Measurements from ENCODE around the gene CARS1.

Gene CARS1

DNA sequence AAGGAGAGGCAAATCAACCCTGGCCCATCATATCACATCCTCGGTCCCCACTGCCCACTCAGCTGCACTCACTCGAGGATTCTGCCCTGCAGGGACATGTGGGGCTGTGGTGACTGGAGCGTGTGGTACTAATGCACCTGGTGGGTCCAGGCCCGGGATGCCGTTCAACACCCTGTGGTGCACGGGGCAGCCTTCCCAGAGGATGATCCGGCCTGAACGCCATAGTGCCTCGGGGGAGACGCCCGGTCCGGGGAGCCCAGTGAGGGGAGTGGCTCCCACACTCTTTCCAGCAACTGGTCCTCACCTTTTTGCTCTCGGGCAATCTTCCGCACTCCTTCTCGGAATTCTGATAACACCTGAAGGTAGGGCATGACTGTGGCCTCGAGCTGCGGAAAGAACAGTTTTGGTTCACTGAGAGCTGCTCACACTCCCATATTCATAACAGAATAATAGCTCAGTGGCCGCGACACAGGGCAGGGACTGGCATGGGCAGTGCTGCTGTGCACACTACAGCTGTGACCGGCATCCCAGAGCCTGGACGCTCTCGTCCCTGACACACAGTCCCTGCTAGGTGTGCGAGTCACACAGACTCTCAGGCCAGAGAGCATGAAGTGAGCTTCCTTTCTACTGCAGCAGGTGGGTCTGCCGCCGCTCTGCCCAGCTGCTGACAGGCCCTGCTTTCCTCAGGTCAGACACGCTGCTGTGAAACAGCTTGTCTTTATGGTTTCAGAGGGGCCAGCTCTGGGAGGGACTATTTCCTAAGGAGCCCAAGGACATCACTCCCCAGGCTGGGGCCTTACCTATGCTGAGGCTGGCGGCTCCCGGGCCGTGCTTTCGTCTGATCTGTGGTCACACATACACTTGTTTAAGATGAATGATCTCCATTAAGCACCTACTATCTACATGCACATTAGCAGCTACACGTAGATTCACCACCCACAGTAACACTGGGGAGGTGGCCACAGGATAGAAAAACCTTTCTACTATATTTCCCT, 45.0 kb downstream of the CARS1 start:
- Histone ChIP-seq H3K9me3 (ENCODE audit: low read length) (no peaks in the 10 kb centered on the region), H3K4me1 (ENCODE audit: insufficient read depth, low read length) (no peaks in the 10 kb centered on the region), H3K36me3 (ENCODE audit: insufficient read depth, low read length) (peaks cover 73% of the 10 kb centered on the region), H3K27me3 (ENCODE audit: insufficient read depth, low read length) (no peaks in the 10 kb centered on the region), H3K4me3 (ENCODE audit: low read length) (no peak overlapping the region), H2AFZ (ENCODE audit: low read depth, low read length) (no peak overlapping the region)

DNA sequence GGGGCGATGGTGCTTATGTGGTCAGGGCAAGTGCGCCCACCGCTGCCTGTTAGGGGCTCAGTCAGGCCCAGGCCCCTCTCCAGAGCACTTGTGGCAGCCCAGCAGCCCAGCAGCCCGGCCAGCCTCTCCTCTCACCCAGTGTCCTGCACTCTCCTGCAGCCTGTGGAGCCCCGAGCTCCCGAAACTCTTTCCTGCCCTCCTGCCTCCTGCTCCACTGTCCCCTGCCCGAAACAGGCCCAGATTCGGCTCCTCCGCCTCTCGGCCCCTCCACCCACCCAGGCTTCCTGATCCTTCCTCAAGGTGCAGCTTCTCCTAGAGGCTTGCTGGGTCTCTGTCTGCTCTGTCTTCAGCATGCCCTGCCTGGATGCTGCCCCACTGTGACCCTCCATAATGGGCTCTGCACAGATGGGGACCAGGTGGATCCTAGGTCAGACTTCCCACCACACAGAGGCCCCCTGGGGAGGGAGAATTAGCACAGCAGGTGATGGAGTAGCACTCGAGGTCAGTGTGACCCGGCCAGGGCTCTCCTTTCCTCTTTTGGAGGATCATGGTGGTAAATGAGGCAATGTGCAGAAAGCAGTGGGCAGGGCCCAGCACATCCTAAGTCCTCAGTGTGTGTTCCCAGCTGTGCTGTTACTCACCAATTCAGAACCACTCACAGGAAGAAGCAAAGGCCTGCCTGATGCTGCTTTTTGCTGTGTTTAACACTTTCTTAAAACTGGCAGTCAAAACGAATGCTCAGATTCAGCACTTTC, 46.5 kb downstream of the CARS1 start:
- no peaks in the 10 kb centered on the region for H3K27me3 ChIP-seq (ENCODE audit: insufficient read depth, low read length)
- no peaks in the 10 kb centered on the region for H3K4me1 ChIP-seq (ENCODE audit: insufficient read depth, low read length)
- no peak overlapping the region for H3K4me3 ChIP-seq (ENCODE audit: low read length)
- no peak overlapping the region for H2AFZ ChIP-seq (ENCODE audit: low read depth, low read length)
- no peaks in the 10 kb centered on the region for H3K9me3 ChIP-seq (ENCODE audit: low read length)
- peaks cover 67% of the 10 kb centered on the region for H3K36me3 ChIP-seq (ENCODE audit: insufficient read depth, low read length)

DNA sequence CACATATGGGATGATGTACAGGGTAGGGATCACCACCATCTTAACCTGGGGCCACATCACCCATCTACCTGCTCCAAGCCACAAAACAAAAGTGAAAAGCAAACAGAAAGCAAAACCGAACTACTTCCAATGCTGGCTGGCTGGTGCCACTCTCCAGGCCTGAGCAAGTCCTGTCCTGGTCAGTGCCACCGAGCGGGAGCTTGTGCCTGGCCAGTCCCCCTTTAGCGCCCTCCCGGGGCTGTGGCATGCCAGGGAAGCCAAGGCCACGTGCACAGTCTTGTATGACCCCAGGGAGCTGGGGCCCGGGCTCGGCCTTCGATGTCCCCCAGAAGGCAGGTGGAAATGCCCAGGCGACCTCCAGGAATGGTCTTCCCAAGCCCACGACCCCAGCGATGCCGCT, 47.2 kb downstream of the CARS1 start:
- Histone ChIP-seq H3K9me3 (ENCODE audit: low read length) (no peaks in the 10 kb centered on the region), H3K4me3 (ENCODE audit: low read length) (no peak overlapping the region), H3K4me1 (ENCODE audit: insufficient read depth, low read length) (no peaks in the 10 kb centered on the region), H3K27me3 (ENCODE audit: insufficient read depth, low read length) (no peaks in the 10 kb centered on the region), H2AFZ (ENCODE audit: low read depth, low read length) (no peak overlapping the region), H3K36me3 (ENCODE audit: insufficient read depth, low read length) (peaks cover 62% of the 10 kb centered on the region)

DNA sequence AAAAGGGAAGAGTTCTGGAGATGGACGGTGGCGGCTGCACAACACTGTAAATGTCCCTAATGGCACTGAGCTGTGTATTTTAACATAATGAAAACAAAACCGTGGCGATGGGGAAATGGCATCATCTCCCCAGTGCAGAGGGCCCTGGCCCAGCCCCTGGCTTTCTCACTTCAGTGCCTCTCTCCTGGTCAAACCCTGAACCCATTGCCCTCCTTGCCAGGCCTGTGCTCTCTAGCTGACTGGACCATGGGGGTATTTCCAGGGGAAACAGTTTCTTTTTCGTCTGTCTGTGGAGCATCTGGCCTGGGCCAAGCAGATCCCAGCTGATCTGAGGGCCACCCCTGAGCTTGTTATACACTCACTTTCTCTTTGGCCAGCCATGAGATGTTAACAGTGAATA, 47.7 kb downstream of the CARS1 start:
- no peak overlapping the region for H3K4me3 ChIP-seq (ENCODE audit: low read length)
- H3K36me3 ChIP-seq (ENCODE audit: insufficient read depth, low read length), result peaks cover 60% of the 10 kb centered on the region
- no peaks in the 10 kb centered on the region for H3K4me1 ChIP-seq (ENCODE audit: insufficient read depth, low read length)

DNA sequence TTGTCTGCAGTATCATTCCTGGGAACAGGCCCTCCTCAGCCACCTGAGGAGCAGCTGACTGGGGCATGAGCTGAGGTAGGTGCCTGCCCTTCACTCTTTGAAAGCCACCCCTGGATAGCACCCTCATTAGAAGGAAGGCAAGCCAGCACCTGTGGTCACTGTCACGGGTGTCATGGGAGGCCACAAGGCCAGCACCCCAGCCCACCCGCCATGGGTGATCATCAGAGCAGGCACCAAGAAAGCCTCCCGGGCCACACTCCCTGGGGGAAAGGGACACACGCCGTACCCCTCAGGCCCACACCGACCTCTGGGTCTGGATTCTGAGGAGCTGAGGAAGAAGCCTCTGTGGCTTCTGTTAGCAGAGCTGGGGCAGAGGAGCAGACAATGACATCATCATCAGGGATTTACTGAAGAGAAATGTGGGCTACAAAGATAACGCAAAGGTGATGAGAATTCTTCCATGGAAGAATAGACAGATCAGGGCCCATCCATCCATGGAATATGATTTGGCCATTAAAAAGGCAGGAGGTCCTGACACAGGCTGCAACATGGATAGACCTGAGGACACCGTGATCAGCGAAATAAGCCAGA, 48.4 kb downstream of the CARS1 start:
- H2AFZ ChIP-seq (ENCODE audit: low read depth, low read length), result no peak overlapping the region
- peaks cover 61% of the 10 kb centered on the region for H3K36me3 ChIP-seq (ENCODE audit: insufficient read depth, low read length)
- no peaks in the 10 kb centered on the region for H3K9me3 ChIP-seq (ENCODE audit: low read length)
- H3K4me1 ChIP-seq (ENCODE audit: insufficient read depth, low read length), result no peaks in the 10 kb centered on the region
- H3K27me3 ChIP-seq (ENCODE audit: insufficient read depth, low read length), result no peaks in the 10 kb centered on the region
- no peak overlapping the region for H3K4me3 ChIP-seq (ENCODE audit: low read length)

More for the DNA sequence above, 47.7 kb downstream of the CARS1 start:
- Histone ChIP-seq H3K9me3 (ENCODE audit: low read length) (no peaks in the 10 kb centered on the region), H3K27me3 (ENCODE audit: insufficient read depth, low read length) (no peaks in the 10 kb centered on the region), H2AFZ (ENCODE audit: low read depth, low read length) (no peak overlapping the region)

DNA sequence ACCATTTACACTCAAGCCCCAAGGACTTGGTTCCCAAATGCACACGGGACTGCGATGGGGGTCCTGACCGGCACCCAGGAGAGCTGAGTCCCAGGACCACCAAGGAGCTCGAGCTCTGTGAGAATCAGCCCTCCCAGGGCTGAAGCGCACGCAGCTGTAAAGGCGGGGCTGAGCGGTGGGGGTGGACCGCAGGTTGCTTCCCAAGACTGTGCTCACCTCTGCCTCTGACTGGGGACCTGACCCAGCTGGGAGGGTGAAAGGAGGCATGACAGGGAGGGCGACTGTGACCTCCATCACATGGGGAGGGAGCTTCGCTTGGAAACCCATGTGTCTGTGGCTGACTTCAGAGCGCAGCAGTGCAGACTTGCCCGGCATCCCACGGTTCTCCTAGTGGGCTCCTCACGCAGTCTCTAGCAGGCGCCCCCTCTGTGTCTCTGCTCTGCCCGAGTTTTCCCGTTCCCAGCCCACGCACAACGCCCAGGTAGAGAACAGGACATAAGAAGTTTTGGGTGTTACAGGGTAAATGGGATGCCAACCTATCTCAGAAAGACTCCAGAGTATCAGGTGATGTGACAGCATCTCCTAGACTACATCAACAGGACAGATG, 49.7 kb downstream of the CARS1 start:
- Histone ChIP-seq H3K27me3 (ENCODE audit: insufficient read depth, low read length) (no peaks in the 10 kb centered on the region), H3K9me3 (ENCODE audit: low read length) (no peaks in the 10 kb centered on the region), H3K4me3 (ENCODE audit: low read length) (no peak overlapping the region), H3K36me3 (ENCODE audit: insufficient read depth, low read length) (peaks cover 70% of the 10 kb centered on the region), H2AFZ (ENCODE audit: low read depth, low read length) (no peak overlapping the region), H3K4me1 (ENCODE audit: insufficient read depth, low read length) (no peaks in the 10 kb centered on the region)

DNA sequence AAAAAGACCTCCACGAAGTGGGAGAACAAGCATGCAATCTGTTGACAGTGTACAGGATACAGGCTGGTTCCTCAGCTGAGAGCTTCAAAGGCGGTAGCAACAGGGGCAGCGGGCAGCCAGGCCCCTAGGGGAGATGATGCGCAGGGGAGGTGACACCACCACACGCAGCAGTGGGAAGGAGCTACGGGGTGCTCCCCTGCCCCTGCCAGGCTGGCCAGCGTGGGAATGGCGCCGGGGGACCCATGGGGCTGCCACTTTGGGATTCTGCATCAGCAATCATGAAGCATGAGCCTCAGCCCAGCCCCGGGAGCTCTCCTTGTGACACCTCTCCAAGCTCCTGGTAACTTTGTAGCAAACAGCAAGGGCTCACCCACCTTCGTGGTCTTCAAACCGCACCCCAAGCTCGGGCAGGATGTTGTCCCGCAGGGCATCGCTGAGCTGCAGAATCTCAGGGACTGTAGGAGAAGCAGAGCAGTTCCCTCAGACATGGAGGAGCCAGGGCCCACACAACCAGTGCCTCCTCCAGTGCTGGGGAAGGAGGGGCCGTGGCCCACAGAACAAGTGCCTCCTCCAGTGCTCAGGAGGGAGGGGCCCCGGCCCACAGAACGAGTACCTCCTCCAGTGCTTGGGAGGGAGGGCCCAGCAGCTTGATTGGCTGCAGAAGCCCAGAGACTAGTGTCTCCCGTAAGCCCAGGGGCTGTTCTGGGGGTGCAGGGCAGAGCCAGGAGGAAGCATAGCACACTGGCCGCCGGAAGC, 50.5 kb downstream of the CARS1 start:
- Histone ChIP-seq H3K4me1 (ENCODE audit: insufficient read depth, low read length) (no peaks in the 10 kb centered on the region), H3K4me3 (ENCODE audit: low read length) (no peak overlapping the region), H3K27me3 (ENCODE audit: insufficient read depth, low read length) (no peaks in the 10 kb centered on the region), H3K9me3 (ENCODE audit: low read length) (no peaks in the 10 kb centered on the region), H3K36me3 (ENCODE audit: insufficient read depth, low read length) (peaks cover 69% of the 10 kb centered on the region), H2AFZ (ENCODE audit: low read depth, low read length) (no peak overlapping the region)

DNA sequence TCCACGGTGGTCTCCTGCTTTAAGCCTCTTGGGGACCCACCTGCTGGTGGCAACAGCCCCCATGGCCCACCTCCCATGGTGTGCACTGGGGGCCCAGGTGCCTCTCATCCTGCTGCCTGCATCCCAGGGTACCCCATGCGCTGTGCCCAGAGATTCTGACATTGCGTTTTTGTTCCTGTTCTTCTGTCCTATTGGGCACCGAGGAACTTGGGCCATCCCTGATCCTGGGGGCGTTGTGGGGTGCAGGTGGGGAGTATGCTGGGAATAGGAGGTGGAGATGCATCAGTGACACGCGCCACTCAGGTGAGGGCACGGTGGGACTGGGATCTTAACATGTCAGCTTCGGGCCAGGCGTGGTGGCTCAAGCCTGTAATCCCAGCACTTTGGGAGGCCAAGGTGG, 52.7 kb downstream of the CARS1 start:
- no peak overlapping the region for H3K4me3 ChIP-seq (ENCODE audit: low read length)
- peaks cover 65% of the 10 kb centered on the region for H3K36me3 ChIP-seq (ENCODE audit: insufficient read depth, low read length)
- H3K9me3 ChIP-seq (ENCODE audit: low read length), result no peaks in the 10 kb centered on the region
- H3K4me1 ChIP-seq (ENCODE audit: insufficient read depth, low read length), result no peaks in the 10 kb centered on the region
- no peaks in the 10 kb centered on the region for H3K27me3 ChIP-seq (ENCODE audit: insufficient read depth, low read length)
- no peak overlapping the region for H2AFZ ChIP-seq (ENCODE audit: low read depth, low read length)

DNA sequence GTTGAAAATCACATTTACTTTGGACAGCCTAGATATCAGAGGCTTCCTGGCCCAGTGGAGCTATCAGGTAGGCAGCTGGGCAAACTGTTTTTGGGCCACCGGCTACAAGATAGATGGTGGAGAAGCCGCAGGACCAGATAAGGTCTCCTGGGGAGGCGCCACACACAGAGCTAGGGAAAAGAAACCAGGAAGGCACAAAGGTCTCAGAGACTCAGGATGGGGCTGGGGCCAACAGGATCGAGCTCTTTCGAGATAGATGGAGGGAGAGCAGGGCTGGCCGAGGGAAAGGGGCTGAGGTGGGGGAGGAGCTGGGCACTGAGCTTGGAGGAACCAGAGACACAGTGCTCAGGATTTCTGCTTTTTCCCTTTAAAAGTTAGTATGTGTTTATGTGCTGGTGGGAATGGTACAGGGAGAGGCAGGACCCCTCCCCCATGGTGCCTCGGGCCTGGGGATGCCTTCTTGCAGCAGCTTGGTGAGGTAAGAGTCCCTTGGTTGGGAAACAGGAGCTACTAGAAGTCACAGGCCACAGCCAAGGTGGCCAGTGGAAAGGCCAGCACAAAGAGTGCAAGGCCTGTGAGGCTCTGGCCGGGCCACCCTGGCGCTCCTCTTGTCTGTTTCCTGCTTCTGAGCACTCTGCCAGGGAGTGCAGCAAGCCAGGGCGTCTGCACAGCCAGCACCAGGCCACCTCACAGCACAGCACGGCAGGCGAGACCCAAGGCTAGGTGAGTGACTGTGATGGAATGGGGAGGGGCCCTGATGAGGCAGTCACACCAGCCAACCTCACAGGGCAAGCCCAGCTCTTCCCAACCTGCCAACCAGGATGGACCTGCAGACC, 53.6 kb downstream of the CARS1 start:
- no peaks in the 10 kb centered on the region for H3K9me3 ChIP-seq (ENCODE audit: low read length)
- peaks cover 56% of the 10 kb centered on the region for H3K36me3 ChIP-seq (ENCODE audit: insufficient read depth, low read length)
- no peaks in the 10 kb centered on the region for H3K27me3 ChIP-seq (ENCODE audit: insufficient read depth, low read length)

DNA sequence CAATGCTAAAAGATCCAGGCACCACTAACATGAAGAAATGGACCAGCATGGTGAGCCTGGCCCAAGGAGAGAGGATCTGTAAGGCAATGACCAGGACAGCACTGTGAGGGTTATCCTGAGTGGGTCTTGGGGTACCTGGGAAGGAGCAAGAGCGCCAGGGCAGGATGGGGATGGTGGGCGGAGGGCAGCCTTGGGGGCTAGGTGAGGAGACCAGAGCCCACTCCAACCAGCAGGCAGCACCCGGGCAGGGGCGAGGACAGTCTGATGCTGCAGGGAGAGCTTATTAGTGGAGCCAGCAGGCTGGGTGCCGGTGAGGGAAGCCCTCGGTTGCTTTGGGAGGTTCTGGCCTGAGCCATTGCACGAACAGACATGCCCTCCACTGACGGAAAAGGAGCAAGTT, 54.4 kb downstream of the CARS1 start:
- no peak overlapping the region for H3K4me3 ChIP-seq (ENCODE audit: low read length)
- H3K36me3 ChIP-seq (ENCODE audit: insufficient read depth, low read length), result peaks cover 56% of the 10 kb centered on the region
- no peaks in the 10 kb centered on the region for H3K4me1 ChIP-seq (ENCODE audit: insufficient read depth, low read length)

More for the DNA sequence above, 53.6 kb downstream of the CARS1 start:
- Histone ChIP-seq H2AFZ (ENCODE audit: low read depth, low read length) (no peak overlapping the region), H3K4me3 (ENCODE audit: low read length) (no peak overlapping the region), H3K4me1 (ENCODE audit: insufficient read depth, low read length) (no peaks in the 10 kb centered on the region)

DNA sequence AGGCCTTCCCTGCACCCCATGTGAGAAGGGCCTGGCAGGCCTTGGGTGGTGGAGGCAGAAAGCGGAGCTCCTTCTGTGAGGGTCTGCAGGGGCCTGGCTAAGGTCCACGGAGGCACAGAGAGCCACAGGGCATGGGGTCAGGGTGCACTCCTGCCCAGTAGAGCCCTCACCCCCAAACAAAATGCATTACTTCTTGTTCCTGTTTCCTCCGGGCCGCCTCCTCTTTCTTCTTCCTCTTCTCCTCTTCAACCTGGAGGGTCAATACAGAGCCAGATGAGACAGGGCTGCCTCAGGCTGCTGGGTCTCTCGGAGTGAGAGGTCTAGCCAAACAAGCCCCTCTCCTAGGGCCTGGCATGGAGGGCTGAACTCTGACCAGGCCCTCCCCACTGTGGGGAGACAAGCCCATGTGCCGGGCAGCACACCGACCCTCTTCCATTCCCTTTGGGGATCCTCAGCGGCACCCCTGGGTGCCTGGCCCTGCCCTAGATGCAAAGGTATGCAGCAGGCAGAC, 54.8 kb downstream of the CARS1 start:
- Histone ChIP-seq H3K27me3 (ENCODE audit: insufficient read depth, low read length) (no peaks in the 10 kb centered on the region), H3K4me3 (ENCODE audit: low read length) (no peak overlapping the region), H2AFZ (ENCODE audit: low read depth, low read length) (no peak overlapping the region), H3K9me3 (ENCODE audit: low read length) (no peaks in the 10 kb centered on the region), H3K4me1 (ENCODE audit: insufficient read depth, low read length) (no peaks in the 10 kb centered on the region), H3K36me3 (ENCODE audit: insufficient read depth, low read length) (peaks cover 52% of the 10 kb centered on the region)

More for the DNA sequence above, 54.4 kb downstream of the CARS1 start:
- no peak overlapping the region for H2AFZ ChIP-seq (ENCODE audit: low read depth, low read length)
- no peaks in the 10 kb centered on the region for H3K27me3 ChIP-seq (ENCODE audit: insufficient read depth, low read length)
- H3K9me3 ChIP-seq (ENCODE audit: low read length), result no peaks in the 10 kb centered on the region

Data from neuron (in vitro differentiated cells).